Endothelial cell of umbilical vein (primary cell): ENCODE data around the gene SLC35G1. TPM values are rescaled to one million over a fixed set of nuclear protein-coding genes. Genes with fewer than 3 reads are reported as not detected.

ENCODE experiments used
- BruUV-seq: library from RNA; stranded (reverse); fragments of 400-500 nt; replicated peaks from 2 replicates; lab custom pipeline; 2021; lab: Mats Ljungman, UMichigan
- CTCF ChIA-PET: fragments of 300-600, 350-600 bp; sonication (Branson Sonifier 250); formaldehyde crosslinking; loops from one replicate; lab custom pipeline; 2021; ENCODE audit warnings: antibody characterized with exemption, inconsistent platforms; lab: Charles Lee
- POLR2A ChIA-PET: fragments of 300-600, 350-600 bp; sonication (Branson Sonifier 250); formaldehyde crosslinking; loops from one replicate; lab custom pipeline; 2021; ENCODE audit warnings: antibody characterized with exemption, inconsistent platforms; lab: Charles Lee
- DNase-seq: peaks from one replicate; pipeline ENCODE4 v3.0.0-alpha.2; 2011; ENCODE audit warnings: low read depth, low spot score
- FAIRE-seq: peaks from 2 replicates; lab custom pipeline; 2011; peaks lifted over from hg19 to GRCh38; lab: Jason Lieb, UNC
- H2AFZ ChIP-seq: 2 replicates; pipeline ENCODE4 v1.6.0; 2012; ENCODE audit warnings: low read depth, low read length, control low read depth, inconsistent platforms
- H3K27ac ChIP-seq: 2 replicates; pipeline ENCODE4 v1.5.1; 2011; ENCODE audit warnings: low read depth, mild to moderate bottlenecking, control low read depth, low read length, moderate library complexity; ENCODE audit not compliant: insufficient read depth
- H3K27me3 ChIP-seq, 2 experiments: 2 replicates each; pipeline versions ENCODE4 v1.6.0 to v1.6.1; 2011; ENCODE audit warnings: low read length in 2 of 2, mixed read lengths in 1 of 2; ENCODE audit not compliant: control insufficient read depth in 2 of 2, insufficient read depth in 2 of 2
- H3K36me3 ChIP-seq, 2 experiments: 2 replicates in 1 of 2; 3 replicates in 1 of 2; pipeline ENCODE4 v1.5.1; 2011; ENCODE audit warnings: low read length in 2 of 2, mild to moderate bottlenecking in 1 of 2, moderate library complexity in 1 of 2; ENCODE audit not compliant: control insufficient read depth in 2 of 2, insufficient read depth in 2 of 2; ENCODE audit errors: extremely low read depth in 1 of 2
- H3K4me1 ChIP-seq: 3 replicates; pipeline ENCODE4 v1.5.1; 2011; ENCODE audit warnings: mild to moderate bottlenecking, low read length; ENCODE audit not compliant: control insufficient read depth, insufficient read depth; ENCODE audit errors: extremely low read depth
- H3K4me2 ChIP-seq: 2 replicates; pipeline ENCODE4 v1.6.1; 2011; ENCODE audit warnings: low read length, control low read depth, mixed read lengths; ENCODE audit not compliant: insufficient read depth
- H3K4me3 ChIP-seq, 3 experiments: fragments of 200-600 bp in 1 of 3; sonication (generic), shearing (Covaris generic) in 1 of 3; replicated peaks in 1 of 3; 2 replicates each; pipeline ENCODE4 v1.5.1; 2011 to 2016; ENCODE audit warnings: control low read depth in 3 of 3, low read length in 3 of 3, mild to moderate bottlenecking in 2 of 3, inconsistent platforms in 1 of 3, low read depth in 1 of 3, moderate library complexity in 1 of 3; ENCODE audit not compliant: insufficient read depth in 1 of 3
- H3K79me2 ChIP-seq: 2 replicates; pipeline ENCODE4 v1.6.0; 2012; ENCODE audit warnings: low read length, inconsistent platforms; ENCODE audit not compliant: control insufficient read depth, insufficient read depth
- H3K9ac ChIP-seq: replicated peaks from 2 replicates; pipeline ENCODE3; 2011; ENCODE audit warnings: low read length, control low read depth; ENCODE audit not compliant: insufficient read depth; ENCODE audit errors: extremely low read depth
- H3K9me1 ChIP-seq: replicated peaks from 3 replicates; pipeline ENCODE4 v1.6.0; 2011; ENCODE audit warnings: mild to moderate bottlenecking, low read length; ENCODE audit not compliant: control insufficient read depth, insufficient read depth; ENCODE audit errors: extremely low read depth
- H3K9me3 ChIP-seq: replicated peaks from 2 replicates; pipeline ENCODE4 v1.5.1; 2012; ENCODE audit warnings: low read length, inconsistent platforms; ENCODE audit not compliant: control insufficient read depth, insufficient read depth
- H4K20me1 ChIP-seq: replicated peaks from 2 replicates; pipeline ENCODE3; 2011; ENCODE audit warnings: mild to moderate bottlenecking, low read length; ENCODE audit not compliant: control insufficient read depth, insufficient read depth; ENCODE audit errors: extremely low read depth
- EZH2 ChIP-seq: IDR thresholded peaks from 2 replicates; pipeline ENCODE4 v1.6.1; 2012; ENCODE audit warnings: borderline replicate concordance, low read depth, mild to moderate bottlenecking, moderate library complexity, low read length, inconsistent platforms; ENCODE audit not compliant: severe bottlenecking
- FOS ChIP-seq: IDR thresholded peaks from 2 replicates; pipeline ENCODE4 v1.6.1; 2011; ENCODE audit warnings: mild to moderate bottlenecking, low read length, moderate library complexity, borderline replicate concordance; ENCODE audit not compliant: insufficient read depth
- GATA2 ChIP-seq: IDR thresholded peaks from 2 replicates; pipeline ENCODE4 v1.7.0; 2011; ENCODE audit warnings: low read depth, mild to moderate bottlenecking, moderate library complexity, mixed read lengths, low read length; ENCODE audit not compliant: insufficient read length, insufficient read depth
- JUN ChIP-seq: IDR thresholded peaks from 2 replicates; pipeline ENCODE4 v1.6.1; 2011; ENCODE audit warnings: borderline replicate concordance, low read depth; ENCODE audit not compliant: insufficient read length, insufficient read depth
- MAX ChIP-seq: IDR thresholded peaks from 2 replicates; pipeline ENCODE4 v1.6.1; 2011; ENCODE audit not compliant: insufficient read depth, insufficient read length
- MYC ChIP-seq: IDR thresholded peaks from one replicate; pipeline ENCODE4 v1.6.1; 2011; ENCODE audit warnings: mild to moderate bottlenecking, low read depth, low read length
- POLR2A ChIP-seq: IDR thresholded peaks from 2 replicates; pipeline ENCODE4 v1.6.1; 2012; ENCODE audit warnings: low read depth, mild to moderate bottlenecking, control low read depth, low read length
- POLR2AphosphoS5 ChIP-seq: IDR thresholded peaks from 2 replicates; pipeline ENCODE4 v1.6.1; 2012; ENCODE audit warnings: low read depth, mild to moderate bottlenecking, control low read depth, low read length, moderate library complexity; ENCODE audit not compliant: insufficient read depth
- dilution Hi-C: fragments of 300-500 bp; cut with MboI; formaldehyde crosslinking; loops from one replicate; pipeline ENCODE4 v1.15.0; 2019; ENCODE audit warnings: low sequenced_read_pairs; ENCODE audit not compliant: extremely low pct_ligation_motif_present
- intact Hi-C: fragments of 100-400 bp; cut with micrococcal nuclease; formaldehyde crosslinking; loops from one replicate; pipeline ENCODE4 v1.10.0; 2022
- polyA plus RNA-seq, 4 experiments: library from polyadenylated mRNA; depleted of rRNA in 3 of 4; stranded (reverse) in 3 of 4; unstranded in 1 of 4; fragments of >200 nt; gene quantifications; 2 replicates each; pipeline versions ENCODE4 v1.2.1 to v1.2.3, GENCODE V29; 2011 to 2012; ENCODE audit warnings: missing spikeins in 1 of 4
- total RNA-seq: library from RNA; stranded (reverse); gene quantifications from 2 replicates; pipeline ENCODE4 v1.2.3, GENCODE V29; 2021
- TF ChIP-seq, protein P1 (sequence below), 2 donors: IDR thresholded peaks; 1 replicate in 1 of 2; 2 replicates in 1 of 2; pipeline ENCODE4 v1.5.1; 2011; ENCODE audit warnings: low read length in 2 of 2, mild to moderate bottlenecking in 2 of 2, moderate library complexity in 2 of 2, control low read depth in 1 of 2, inconsistent platforms in 1 of 2, low read depth in 1 of 2; ENCODE audit not compliant: insufficient read depth in 1 of 2; ENCODE audit errors: extremely low read depth in 1 of 2

Gene SLC35G1
- total and polyA plus RNA-seq, 2 donors (not counting 3 experiments of a cell fraction or from before 2014, with no cell fraction given): 2.5 to 4.1 TPM

DNA sequence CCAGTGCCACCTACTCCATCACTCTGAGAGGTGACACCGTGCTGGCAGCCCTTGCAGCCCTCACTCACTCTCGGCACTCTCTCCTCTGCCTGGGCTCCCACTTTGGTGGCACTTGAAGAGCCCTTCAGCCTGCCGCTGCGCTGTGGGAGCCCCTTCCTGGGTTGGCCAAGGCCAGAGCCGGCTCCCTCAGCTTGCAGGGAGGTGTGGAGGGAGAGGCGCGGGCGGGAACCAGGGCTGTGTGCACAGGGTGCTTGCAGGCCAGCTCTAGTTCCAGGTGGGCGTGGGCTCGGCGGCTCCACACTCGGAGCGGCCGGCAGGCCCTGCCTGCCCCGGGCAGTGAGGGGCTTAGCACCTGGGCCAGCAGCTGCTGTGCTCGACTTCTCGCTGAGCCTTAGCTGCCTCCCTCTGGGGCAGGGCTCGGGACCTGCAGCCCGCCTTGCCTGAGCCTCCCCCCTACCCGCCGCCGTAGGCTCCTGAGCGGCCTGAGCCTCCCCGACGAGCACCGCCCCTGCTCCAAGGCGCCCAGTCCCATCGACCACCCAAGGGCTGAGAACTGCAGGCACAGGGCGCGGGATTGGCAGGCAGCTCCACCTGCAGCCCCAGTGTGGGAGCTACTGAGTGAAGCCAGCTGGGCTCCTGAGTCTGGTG, 48.7 kb upstream of the SLC35G1 start:
- no TSS peak for BruUV-seq
- CTCF ChIA-PET: interaction anchor here (1.7 kb wide), 1 partner anchor 599 kb away, joined by 3 read pairs; no protein-coding TSS in a partner anchor

More for the DNA sequence above, 48.7 kb upstream of the SLC35G1 start:
- H3K27ac ChIP-seq: no peak overlapping the region
- dilution Hi-C loops (no loop called here), intact Hi-C loops (no loop called here)
- H3K27me3 ChIP-seq: peaks cover 0 to 7% of the 10 kb centered on the region in 2 experiments
- H3K9me3 ChIP-seq: no peaks in the 10 kb centered on the region
- H3K9me1 ChIP-seq: no peaks in the 10 kb centered on the region
- TF ChIP-seq POLR2AphosphoS5 (no peak), JUN (no peak), EZH2 (no peak), POLR2A (no peak), GATA2 (no peak), MYC (no peak), MAX (no peak), FOS (no peak)
- TF ChIP-seq, protein P1, sequence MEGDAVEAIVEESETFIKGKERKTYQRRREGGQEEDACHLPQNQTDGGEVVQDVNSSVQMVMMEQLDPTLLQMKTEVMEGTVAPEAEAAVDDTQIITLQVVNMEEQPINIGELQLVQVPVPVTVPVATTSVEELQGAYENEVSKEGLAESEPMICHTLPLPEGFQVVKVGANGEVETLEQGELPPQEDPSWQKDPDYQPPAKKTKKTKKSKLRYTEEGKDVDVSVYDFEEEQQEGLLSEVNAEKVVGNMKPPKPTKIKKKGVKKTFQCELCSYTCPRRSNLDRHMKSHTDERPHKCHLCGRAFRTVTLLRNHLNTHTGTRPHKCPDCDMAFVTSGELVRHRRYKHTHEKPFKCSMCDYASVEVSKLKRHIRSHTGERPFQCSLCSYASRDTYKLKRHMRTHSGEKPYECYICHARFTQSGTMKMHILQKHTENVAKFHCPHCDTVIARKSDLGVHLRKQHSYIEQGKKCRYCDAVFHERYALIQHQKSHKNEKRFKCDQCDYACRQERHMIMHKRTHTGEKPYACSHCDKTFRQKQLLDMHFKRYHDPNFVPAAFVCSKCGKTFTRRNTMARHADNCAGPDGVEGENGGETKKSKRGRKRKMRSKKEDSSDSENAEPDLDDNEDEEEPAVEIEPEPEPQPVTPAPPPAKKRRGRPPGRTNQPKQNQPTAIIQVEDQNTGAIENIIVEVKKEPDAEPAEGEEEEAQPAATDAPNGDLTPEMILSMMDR (IDR thresholded peaks at IDR 0.05; ENCODE audit: extremely low read depth in 1 of 2, insufficient read depth in 1 of 2, low read depth in 1 of 2, low read length in 2 of 2): no peak
- no peak overlapping the region for H3K4me2 ChIP-seq
- no peak overlapping the region for H2AFZ ChIP-seq
- H4K20me1 ChIP-seq: no peaks in the 10 kb centered on the region
- no peak overlapping the region for H3K9ac ChIP-seq
- no peaks in the 10 kb centered on the region for H3K36me3 ChIP-seq
- H3K79me2 ChIP-seq: no peaks in the 10 kb centered on the region
- DNase-seq (no peak), FAIRE-seq (no peak)
- H3K4me1 ChIP-seq: no peaks in the 10 kb centered on the region
- no peak overlapping the region for H3K4me3 ChIP-seq
- POLR2A ChIA-PET: no interaction called here
